Activated CD4-positive, alpha-beta T cell treated with anti-CD3 and anti-CD28 coated beads, Interleukin-2, amount 10 ng/mL, durations not matched to agents 7 days and 5 days (primary cell): Measurements from ENCODE around the gene SLC26A8. TPM values are rescaled to one million over a fixed set of nuclear protein-coding genes. Genes with fewer than 3 reads are reported as not detected.

Experiments used
- CTCF ChIA-PET: fragments of 350-600 bp; sonication (Branson Sonifier 250); formaldehyde crosslinking; loops from one replicate; lab custom pipeline; 2021; ENCODE audit warnings: antibody characterized with exemption; lab: Charles Lee
- POLR2A ChIA-PET: fragments of 350-600 bp; sonication (Branson Sonifier 250); formaldehyde crosslinking; loops from one replicate; lab custom pipeline; 2021; ENCODE audit warnings: antibody characterized with exemption; lab: Charles Lee
- DNase-seq: peaks from one replicate; pipeline ENCODE4 v3.0.0-alpha.2; 2020
- H3K27ac Mint-ChIP-seq: one replicate; pipeline ENCODE4 v1.8.0; 2021; ENCODE audit warnings: mild to moderate bottlenecking, moderate library complexity, mixed read lengths
- H3K27me3 Mint-ChIP-seq: one replicate; pipeline ENCODE4 v1.8.0; 2021; ENCODE audit warnings: mixed read lengths
- H3K36me3 Mint-ChIP-seq: one replicate; pipeline ENCODE4 v1.8.0; 2021; ENCODE audit warnings: low read depth, mixed read lengths
- H3K4me1 Mint-ChIP-seq: one replicate; pipeline ENCODE4 v1.8.0; 2021; ENCODE audit warnings: mixed read lengths
- H3K4me3 Mint-ChIP-seq: one replicate; pipeline ENCODE4 v1.8.0; 2021; ENCODE audit warnings: mild to moderate bottlenecking, moderate library complexity, mixed read lengths
- H3K9me3 Mint-ChIP-seq: one replicate; pipeline ENCODE4 v1.8.0; 2021; ENCODE audit warnings: mixed read lengths
- total RNA-seq, 2 experiments: library from RNA; stranded (reverse); gene quantifications; one replicate each; pipeline ENCODE4 v1.2.3, GENCODE V29; 2021

Gene SLC26A8
- total RNA-seq, 2 experiments from 2014 or later = not detected

- Mint-ChIP-seq H3K4me3 (no peak overlapping the region), H3K4me1 (peaks cover 11% of the 10 kb centered on the region), H3K9me3 (peaks cover 7% of the 10 kb centered on the region), H3K27me3 (no peaks in the 10 kb centered on the region), H3K36me3 (peaks cover 47% of the 10 kb centered on the region), H3K27ac (no peak overlapping the region)
- ChIA-PET POLR2A (no interaction called here), CTCF (interaction anchor here (0.6 to 2.0 kb wide), 4 partner anchors 10 to 129 kb away, joined by 3 to 5 read pairs (median 4); no protein-coding TSS in a partner anchor)
- DNase-seq = no peak
Measured at GRCh38 chr6:35897486-35897885, 127.0 kb downstream of the SLC26A8 start.

GRCh38 chr6:35897036-35897435 is 127.4 kb downstream of the SLC26A8 start:
- H3K36me3 Mint-ChIP-seq = peaks cover 45% of the 10 kb centered on the region
- no peaks in the 10 kb centered on the region for H3K27me3 Mint-ChIP-seq
- no peak overlapping the region for H3K27ac Mint-ChIP-seq
- no peak for DNase-seq
- peaks cover 7% of the 10 kb centered on the region for H3K9me3 Mint-ChIP-seq
- ChIA-PET POLR2A (no interaction called here), CTCF (interaction anchor here (1.4 to 2.0 kb wide), 2 partner anchors 10 to 16 kb away, joined by 4 to 5 read pairs; no protein-coding TSS in a partner anchor)
- no peak overlapping the region for H3K4me3 Mint-ChIP-seq
- H3K4me1 Mint-ChIP-seq = peaks cover 11% of the 10 kb centered on the region

- CTCF ChIA-PET = no interaction called here
- DNase-seq = no peak
- Mint-ChIP-seq H3K27ac (no peak overlapping the region), H3K9me3 (peaks cover 7% of the 10 kb centered on the region), H3K36me3 (peaks cover 42% of the 10 kb centered on the region), H3K4me1 (peaks cover 11% of the 10 kb centered on the region), H3K27me3 (no peaks in the 10 kb centered on the region), H3K4me3 (no peak overlapping the region)
- POLR2A ChIA-PET = no interaction called here
Measured at GRCh38 chr6:35896228-35896627, 128.2 kb downstream of the SLC26A8 start.

- DNase-seq = no peak
- Mint-ChIP-seq H3K4me1 (peaks cover 11% of the 10 kb centered on the region), H3K27ac (no peak overlapping the region), H3K36me3 (peaks cover 36% of the 10 kb centered on the region), H3K27me3 (no peaks in the 10 kb centered on the region), H3K9me3 (peaks cover 4% of the 10 kb centered on the region), H3K4me3 (no peak overlapping the region)
- POLR2A ChIA-PET = no interaction called here
- CTCF ChIA-PET = no interaction called here
Measured at GRCh38 chr6:35895560-35895959, 128.9 kb downstream of the SLC26A8 start.

- Mint-ChIP-seq H3K4me1 (peaks cover 11% of the 10 kb centered on the region), H3K36me3 (peaks cover 32% of the 10 kb centered on the region), H3K27ac (no peak overlapping the region), H3K9me3 (peaks cover 4% of the 10 kb centered on the region), H3K4me3 (no peak overlapping the region), H3K27me3 (no peaks in the 10 kb centered on the region)
- ChIA-PET POLR2A (no interaction called here), CTCF (no interaction called here)
- no peak for DNase-seq
Measured at GRCh38 chr6:35894776-35895175, 129.7 kb downstream of the SLC26A8 start.

Other genes starting within 250 kb of the SLC26A8 start
- not detected for gene CLPSL2, start 248.0 kb downstream of the SLC26A8 start, total RNA-seq
- gene CLPSL1, start 243.6 kb downstream of the SLC26A8 start, total RNA-seq = not detected
- not detected for gene CLPS, start 227.3 kb downstream of the SLC26A8 start, total RNA-seq
- gene LHFPL5, start 219.3 kb downstream of the SLC26A8 start, total RNA-seq = not detected
- gene SRPK1, start 103.5 kb downstream of the SLC26A8 start, total RNA-seq = 10 to 100 TPM; 65.9 to 66.0 TPM
- 10 to 100 TPM; 66.7 to 68.6 TPM for gene MAPK14, start 3.2 kb upstream of the SLC26A8 start, total RNA-seq
- gene MAPK13, start 105.9 kb upstream of the SLC26A8 start, total RNA-seq = 10 to 100 TPM; 29.3 to 29.9 TPM
- 10 to 100 TPM; 18.5 to 24.1 TPM for gene BRPF3, start 172.1 kb upstream of the SLC26A8 start, total RNA-seq
- not detected for gene PNPLA1, start 245.4 kb upstream of the SLC26A8 start, total RNA-seq